Hippocampal formation (tissue), 2 donors: ENCODE data around the gene KLK11.
A peak's percentile ranks its signal among the peaks of the same experiment; 100 is the strongest.

Experiments
- DNase-seq, 2 donors: peaks; one replicate each; lab custom pipeline; 2025; lab: John Stamatoyannopoulos, UW

Gene KLK11

DNA sequence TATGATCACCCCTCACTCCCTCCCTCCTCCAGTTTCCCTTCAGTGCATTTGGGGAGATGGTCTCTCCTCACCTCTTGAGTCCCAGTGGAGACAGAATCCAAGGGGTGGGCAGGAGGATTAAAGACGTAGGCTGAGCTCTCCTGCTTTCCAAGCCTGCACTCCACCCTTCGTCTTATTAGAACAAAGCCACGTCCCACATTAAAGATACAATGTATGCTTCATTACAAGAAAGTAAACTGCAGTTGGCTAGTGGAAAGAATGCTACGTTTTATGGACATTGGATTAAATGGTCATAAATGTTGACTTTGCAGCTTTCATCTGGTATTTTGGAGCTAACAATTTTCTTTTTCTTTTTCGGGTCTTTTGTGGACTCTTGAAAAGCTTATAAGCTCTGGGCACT lies 1.5 kb upstream of the KLK11 start:
- no peak for DNase-seq

DNA sequence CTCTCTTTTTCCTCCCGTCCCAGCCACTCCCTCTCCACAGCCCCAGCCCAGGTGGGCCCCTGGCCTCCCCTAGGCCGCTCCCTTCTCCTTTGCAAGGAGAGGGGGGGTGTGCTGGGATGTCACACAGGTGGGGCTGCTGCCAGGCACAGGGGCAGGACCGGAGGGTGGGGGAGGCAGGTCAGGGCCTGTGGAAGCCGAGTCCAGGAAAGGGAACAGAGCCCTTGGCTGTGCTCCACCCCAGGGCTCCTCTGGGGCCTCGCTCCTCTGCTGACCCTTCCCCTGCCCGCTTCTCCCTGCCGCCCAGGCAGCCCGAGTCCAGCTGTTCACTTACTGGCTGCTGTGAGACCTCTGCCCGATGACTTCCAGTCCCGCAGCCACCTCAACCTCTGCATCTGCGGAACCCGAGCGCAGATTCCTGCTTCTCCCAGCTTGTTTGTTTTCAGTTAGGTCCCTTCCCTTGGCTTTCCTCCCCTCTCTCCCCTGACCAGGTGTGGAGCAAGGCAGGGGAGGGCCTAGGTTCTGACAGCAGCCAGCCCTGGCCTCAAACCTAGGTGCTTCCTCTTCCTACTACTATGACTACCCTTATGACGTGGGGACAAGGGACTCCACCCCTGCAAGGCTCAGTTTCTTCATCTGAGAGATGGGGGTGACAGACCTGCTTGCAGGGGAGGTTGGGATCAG lies 850 bp upstream of the KLK11 start:
- DNase-seq, result no peak

DNA sequence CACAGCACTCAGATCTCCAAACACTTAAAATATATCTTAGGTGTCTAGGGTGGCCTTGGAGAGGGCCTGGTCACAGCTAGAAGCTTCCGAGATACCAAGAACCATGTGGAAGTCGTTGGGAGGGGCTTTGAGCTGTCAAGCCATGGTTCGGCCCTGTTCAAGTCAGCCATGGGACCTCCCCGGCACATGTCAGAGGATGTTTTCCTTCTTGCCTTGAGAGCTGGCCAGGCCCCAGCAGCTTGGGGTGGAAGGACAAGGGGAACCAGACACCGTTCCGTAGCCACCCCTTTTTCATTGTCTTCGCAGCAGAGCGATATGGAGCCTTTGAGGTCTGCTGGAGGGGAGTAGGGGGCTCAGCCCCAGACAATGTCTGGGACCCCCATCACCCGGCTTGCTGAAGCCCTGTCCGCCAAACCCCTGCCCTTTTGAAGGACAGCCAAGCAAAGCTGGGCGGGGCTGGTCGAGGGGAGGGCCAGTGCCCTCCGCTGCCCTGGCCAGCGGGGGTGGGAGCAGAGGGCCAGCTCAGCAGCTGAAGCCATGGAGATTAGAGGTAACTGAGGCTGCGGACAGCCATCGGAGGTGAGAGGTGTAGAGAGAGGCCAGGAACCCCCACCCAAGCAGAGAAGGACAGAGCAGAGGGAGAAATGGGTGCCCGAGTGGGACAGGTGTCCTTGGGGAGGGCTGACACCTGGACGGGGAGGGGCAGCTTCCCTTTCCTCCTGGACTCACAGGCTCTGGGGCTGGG lies 435 bp downstream of the KLK11 start:
- no peak for DNase-seq

- no peak for DNase-seq
Observed at GRCh38 chr19:51025401-51025800, 1.0 kb downstream of the KLK11 start.

DNA sequence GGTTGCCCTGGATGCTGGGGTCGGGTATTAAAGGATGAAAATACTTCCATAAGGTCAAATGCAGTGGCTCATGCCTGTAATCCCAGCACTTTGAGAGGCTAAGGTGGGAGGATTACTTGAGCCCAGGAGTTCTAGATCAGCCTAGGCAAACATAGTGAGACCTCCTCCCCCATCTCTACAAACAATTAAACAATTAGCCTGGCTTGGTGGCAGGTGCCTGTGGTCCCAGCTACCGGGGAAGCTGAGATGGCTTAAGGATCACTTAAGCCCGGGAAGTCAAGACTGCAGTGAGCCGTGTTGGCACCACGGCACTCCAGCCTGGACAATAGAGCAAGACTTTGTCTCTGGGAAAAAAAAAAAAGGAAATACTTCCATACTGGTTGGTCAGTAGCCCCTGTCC lies 1.5 kb downstream of the KLK11 start:
- DNase-seq, result no peak

DNA sequence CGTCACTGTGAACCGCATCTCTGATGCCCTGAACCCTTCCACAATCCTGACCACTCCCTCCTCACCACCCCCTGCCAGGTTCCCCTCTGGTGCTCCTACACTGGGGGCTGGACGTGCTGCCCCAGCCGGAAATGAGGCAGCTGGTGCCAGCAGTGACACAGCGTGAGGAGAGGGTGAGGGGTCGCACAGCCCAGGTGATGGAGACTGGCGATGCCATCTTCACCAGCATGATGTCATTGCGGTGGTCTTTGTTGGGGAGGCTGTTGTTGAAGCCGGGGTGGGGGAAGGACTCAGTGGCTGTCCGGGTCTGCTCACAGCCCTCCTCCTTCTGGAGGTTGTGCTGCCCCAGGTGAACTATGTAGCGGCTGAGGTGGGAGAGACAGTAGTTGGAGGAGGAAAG lies 2.5 kb downstream of the KLK11 start:
- no peak for DNase-seq

GRCh38 chr19:51022526-51022925 lies 3.9 kb downstream of the KLK11 start:
- no peak for DNase-seq

GRCh38 chr19:51020988-51021651 lies 5.3 kb downstream of the KLK11 start:
- DNase-seq, result peak in 1 of 2 donors; percentile 30

DNA sequence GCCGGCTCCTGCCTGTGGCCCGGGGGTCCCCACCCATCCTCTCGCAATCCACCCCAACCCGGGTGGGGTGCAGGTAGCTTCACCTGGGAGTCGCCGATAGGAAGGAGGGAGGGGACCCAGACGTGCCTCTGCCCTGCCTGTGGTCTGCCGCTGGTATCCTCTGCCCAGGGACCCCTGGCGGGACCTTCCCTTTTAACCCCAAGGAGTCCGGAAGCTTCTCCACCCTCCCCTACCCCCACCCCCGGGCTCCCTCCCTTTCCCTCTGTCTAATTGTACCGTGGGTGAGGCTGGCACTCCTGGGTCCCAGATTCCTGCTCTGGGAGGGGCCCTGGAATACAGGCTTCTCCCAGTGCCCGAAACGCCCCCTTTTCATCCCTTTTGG lies 6.9 kb downstream of the KLK11 start, which contains the start of gene KLK10:
Gene KLK10, minus strand, starts transcription at position 166 of the 382 bp plus-strand sequence. CDS start 579 bp downstream, outside the sequence.
- DNase-seq, result no peak

DNA sequence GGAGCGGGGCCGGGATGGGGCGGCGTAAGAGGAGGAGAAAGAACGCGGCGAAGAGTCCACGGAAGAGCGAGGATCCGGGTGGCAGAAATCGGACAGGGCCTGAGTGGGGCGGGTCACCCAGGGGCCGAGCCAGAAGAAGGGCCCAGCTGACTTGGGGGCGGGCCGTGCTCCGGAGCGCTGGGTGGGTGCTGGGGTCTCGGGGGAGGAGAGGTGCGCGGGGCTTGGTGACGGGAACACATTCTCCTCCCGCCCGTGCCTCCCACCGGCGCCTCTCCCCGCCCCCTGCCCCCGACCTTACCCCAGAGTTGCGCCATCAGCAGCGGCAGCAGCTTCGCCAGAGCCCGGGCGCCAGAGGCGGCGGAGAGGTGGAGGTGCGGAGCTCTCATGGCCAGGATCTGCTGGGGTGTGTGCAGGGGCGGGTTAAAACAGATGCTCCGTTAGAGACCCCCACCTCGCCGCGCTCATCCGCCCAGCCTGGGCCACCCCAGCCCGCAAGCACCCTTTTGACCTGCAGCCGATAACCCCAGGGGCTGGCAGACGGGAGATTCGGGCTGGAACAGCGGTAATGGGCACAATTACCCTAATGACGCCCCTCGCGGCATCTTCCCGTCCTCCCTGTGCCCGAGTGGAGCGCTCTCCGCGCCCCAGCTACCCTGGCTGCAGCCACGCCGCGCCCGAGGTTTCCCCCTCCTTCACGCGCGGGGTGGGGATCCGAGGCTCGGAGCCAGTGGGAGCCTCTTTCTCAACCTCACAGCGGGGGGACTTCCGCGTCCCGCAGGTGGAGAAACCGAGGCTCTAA lies 7.5 kb downstream of the KLK11 start:
- DNase-seq, result no peak

DNA sequence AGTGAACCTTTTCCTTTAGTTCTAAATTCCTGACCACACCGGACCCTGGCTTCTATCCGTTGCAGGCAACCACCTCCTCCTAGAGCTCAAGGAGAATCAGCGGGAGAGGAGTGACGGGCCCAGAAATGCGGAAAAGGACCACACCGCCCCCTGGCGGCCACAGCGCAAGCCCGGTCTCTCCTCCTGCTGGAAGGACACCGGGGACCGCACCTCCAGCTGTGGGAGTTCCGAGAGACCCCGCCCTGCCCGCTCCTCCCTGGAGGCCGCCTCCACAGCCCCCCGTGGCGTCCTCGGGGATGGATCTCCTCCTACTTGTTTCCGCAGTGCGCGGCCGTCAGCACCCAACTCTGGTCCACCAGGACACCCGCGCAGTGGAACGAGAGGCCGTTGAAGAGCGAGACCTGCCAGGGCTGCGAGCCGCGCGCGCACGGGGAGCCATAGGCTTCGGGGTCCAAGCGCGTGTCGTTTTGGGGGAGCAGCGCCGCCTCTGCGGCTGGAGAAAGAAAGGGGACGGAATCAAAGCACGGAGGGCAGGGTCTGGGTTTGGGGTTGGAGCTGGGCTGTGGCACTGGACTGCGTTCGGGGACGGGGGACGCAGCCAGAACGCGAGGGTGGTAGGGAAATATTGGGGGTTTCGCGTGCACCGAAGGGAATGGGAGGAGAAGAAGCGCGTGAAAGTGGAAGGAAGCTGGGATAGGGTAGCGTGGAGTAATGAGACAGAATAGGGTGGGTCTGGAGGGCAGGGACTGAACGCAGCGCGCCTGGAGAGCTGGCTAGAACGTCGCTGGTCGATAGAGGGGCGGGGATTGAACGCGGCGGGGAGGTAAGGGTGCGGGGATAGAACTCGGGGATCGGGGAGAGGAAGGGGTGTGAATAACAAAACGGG lies 9.4 kb downstream of the KLK11 start:
- DNase-seq, result peak; percentile 39 to 55

DNA sequence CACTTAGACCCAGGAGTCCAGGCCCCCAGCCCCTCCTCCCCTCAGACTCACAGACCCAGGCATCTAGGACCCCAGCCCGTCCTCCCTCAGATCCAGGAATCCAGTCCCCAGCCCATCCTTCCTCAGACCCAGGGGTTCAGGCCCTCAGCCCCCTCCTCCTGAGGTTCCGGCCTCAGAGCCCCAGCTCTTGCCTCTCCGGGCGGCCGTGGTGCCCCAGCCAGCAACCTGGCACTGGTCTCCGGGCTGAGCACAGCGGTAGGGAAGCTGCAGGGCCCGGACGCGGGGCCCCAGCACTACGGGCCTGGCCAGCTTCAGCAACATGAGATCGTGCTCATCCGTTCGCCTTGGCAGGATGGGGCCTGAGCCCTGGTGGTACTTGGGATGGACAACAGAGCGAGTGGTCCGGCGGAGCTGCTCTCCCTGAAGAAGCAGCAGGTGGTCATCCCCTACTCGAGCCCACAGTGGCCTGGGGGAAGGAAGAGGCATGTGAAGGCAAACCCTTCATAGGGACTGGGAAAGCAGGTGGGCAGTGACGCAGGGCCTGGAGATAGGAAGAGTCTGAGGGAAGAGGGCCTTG lies 10.6 kb downstream of the KLK11 start:
- DNase-seq, result no peak

DNA sequence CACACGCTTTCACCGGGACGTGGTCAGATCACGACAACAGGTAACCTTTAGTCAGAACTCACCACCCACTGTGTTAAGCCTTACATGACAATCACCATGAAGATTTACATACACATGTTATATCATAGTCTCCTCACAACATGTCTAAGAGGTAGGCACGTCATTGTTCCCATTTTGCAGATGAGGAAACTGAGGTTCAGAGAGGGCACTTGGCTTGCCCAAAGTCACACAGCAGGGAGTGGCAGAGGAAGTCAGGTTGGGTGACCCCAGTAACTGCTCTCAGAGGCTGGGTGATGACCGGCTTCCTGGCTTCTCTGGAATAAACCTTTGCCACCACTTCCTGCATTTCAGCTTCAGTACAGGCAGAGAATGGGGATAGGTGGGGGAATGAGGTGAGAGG lies 12.2 kb downstream of the KLK11 start:
- no peak for DNase-seq

DNA sequence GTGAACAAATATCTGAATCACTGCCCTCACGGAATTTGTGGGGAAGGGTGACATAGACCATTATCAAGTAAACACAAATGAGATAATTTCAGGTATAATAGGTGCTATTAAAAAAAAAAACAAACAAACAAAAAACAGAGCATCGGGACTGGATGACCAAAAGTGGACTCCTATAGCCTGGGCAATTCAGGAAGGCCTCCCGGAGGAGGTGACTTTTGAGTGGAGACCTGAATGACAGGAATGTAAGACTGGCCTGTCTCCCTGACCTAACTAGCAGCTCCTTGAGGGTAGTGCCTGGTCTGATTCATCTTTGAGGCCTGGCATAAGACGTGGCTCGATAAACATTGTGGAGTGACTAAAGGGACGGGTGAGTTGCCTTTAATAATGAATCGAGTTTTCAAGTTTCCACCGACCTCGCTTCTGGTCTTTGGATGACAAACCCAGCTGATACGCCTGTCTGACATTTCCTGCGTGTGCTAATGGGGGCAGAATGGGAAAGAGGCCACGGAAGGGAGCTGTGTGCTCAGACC lies 13.7 kb downstream of the KLK11 start:
- no peak for DNase-seq

DNA sequence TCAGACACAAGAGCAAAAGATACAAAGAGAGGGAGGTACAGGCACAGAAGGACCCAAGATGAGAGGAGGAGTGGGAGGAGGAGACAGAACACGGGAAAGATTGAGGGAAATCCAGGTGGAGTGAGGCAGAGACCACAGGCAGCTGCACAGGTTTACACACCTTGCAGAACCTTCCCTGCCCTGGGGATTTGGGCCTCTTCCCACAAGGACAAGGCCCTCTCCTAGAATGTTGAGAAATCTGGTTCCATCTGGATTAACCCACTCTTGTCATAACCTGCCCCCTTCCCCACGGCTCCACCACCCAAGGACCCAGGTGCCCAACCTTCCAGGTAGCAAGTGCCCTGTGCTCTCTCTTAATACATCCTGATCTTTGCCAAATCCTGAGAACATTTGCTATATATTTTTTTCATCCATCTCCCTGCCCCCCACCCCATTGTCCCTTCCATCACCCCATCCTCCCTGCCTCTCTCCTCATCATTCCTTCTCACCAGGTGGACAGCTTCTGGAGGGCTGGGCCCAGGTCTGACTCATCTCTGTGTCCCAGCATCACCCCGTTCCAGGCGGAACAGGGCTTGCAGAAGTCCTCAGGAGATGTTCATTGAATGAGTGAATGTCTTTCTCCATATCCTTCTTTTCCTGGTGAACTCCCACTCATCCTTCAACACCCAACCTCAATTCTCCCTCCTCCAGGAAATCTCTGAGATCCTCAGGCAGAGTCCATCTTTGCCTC lies 16.2 kb downstream of the KLK11 start:
- DNase-seq, result no peak

- DNase-seq, result no peak
Observed at GRCh38 chr19:51009061-51009891, 17.1 kb downstream of the KLK11 start.

DNA sequence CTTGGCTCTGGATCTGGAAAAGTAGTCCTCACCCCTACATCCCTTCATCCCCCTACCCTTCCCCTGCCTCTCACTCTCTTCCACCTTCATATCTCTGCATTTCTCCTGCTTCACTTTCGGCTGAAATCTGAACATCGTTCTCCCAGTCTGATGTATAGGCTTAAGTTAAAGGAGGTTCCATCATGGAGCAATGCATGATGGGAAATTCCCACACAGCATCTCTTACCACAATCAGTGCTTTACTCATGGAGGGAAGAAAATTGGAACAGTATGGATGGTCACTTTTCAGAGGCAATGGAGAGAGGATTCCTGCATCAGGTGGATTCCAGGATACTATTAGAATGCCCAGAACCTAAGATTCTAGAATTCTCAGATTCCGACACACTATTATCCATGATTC lies 18.9 kb downstream of the KLK11 start:
- DNase-seq, result no peak

GRCh38 chr19:51006406-51006805 lies 20.0 kb downstream of the KLK11 start:
- DNase-seq, result no peak

- DNase-seq, result no peak
Observed at GRCh38 chr19:51005248-51005647, 21.2 kb downstream of the KLK11 start.
